ENCODE results near the gene CERT1.

GRCh38 chr5:75498208-75498777 is 13.1 kb downstream of the CERT1 start:
- TF ChIP-seq POLR2A (IDR thresholded peaks at IDR 0.05; ENCODE audit: low read depth), result no peak
- TF ChIP-seq EP300 (IDR thresholded peaks at IDR 0.05), result no peak

Measured in esophagus muscularis mucosa (tissue), 2 donors.